RCC 7860 (cell line): Measurements from ENCODE around the gene LRCH1.

Experiments
- DNase-seq: peaks from one replicate; pipeline ENCODE4 v3.0.0-alpha.2; 2015; ENCODE audit warnings: low spot score
- FAIRE-seq: peaks from 2 replicates; lab custom pipeline; 2012; peaks lifted over from hg19 to GRCh38; lab: Jason Lieb, UNC

Gene LRCH1

GRCh38 chr13:46685006-46685730 lies 132.2 kb downstream of the LRCH1 start:
- FAIRE-seq (no peak), DNase-seq (no peak)

- no peak for FAIRE-seq
Observed at GRCh38 chr13:46686171-46686570, 133.2 kb downstream of the LRCH1 start.

DNA sequence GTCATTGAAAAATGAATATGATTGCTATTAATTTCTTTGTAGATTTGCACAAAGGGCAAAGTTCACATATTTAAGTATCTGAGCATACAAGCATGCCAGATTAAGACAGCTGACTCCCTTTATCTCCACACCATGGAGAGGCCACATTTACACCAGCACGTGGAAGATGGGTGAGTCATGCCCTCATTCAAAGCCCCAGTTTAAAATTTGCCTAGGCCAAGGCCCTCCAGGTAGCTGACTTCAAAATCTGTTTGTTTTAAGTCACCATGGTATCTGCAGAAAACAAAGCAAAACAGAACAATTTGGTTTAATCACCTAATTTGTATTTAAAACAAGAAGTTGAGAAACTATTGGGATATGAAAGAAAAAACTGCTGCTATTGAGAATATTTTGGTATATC lies 134.8 kb downstream of the LRCH1 start:
- DNase-seq (peak; percentile 40), FAIRE-seq (peak; percentile 60)

More at GRCh38 chr13:46686171-46686570, 133.2 kb downstream of the LRCH1 start:
- no peak for DNase-seq

DNA sequence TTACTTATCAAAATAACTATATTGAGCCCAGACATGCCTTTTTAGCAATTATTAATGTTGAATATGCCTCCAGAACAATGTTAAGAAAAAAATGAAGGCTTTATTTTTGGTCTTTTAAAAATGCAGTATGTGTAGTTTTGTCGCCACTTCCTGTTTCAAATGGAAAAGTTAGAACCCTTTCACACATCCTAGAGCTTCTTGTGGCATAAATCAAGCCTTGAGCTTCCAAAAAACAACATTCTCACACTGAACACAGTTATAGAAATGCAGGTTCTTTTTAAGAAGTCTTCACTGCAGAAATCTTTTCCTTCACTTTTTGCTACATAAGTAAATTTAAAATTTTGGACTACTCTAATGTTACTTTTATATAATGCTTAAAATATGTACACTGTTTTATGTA lies 135.3 kb downstream of the LRCH1 start:
- no peak for DNase-seq
- no peak for FAIRE-seq

DNA sequence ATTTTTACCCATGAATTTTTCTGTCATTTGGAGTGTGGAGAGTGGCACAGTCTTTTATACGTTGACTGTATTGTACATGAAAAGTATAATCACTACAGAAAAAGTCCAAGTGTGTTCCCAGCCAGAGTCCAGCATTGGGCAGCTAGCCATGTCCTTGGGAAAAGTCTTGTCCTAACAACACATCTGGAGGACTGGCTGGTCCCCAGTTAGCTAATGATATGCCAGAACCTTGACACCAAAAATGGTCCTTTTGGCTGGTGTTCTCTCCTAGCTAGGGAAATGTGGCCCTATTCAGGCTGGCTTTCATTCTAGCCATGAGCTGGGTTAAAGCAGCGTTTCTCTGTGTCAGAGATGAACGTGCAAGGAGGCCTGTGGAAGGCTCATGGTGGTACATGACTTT lies 145.0 kb downstream of the LRCH1 start:
- no peak for FAIRE-seq
- DNase-seq = no peak

DNA sequence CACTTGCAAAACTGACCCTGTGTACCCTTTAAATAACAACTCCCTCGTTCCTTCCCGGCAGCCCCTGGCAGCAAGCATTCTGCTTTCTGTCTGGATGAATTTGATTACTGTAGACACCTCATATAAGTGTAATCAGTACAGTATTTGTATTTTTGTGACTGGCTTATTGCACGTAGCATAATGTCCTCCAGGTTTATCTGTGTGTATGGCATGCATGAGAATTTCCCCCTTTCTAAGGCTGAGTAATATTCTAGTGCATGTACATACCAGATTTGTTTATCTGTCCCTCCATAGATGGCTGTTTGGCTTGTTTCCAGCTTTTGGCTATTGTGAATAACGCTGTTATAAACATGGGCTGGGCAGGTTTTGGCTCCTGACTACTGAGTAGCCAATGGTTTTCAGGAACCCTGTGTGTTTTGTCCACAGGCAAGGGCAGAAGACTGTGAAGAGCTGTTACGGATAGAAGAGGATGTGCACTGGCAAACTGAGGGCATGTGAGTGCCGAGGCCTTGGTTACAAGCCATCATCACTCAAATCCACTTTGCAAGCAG lies 146.0 kb downstream of the LRCH1 start:
- DNase-seq (no peak), FAIRE-seq (no peak)

DNA sequence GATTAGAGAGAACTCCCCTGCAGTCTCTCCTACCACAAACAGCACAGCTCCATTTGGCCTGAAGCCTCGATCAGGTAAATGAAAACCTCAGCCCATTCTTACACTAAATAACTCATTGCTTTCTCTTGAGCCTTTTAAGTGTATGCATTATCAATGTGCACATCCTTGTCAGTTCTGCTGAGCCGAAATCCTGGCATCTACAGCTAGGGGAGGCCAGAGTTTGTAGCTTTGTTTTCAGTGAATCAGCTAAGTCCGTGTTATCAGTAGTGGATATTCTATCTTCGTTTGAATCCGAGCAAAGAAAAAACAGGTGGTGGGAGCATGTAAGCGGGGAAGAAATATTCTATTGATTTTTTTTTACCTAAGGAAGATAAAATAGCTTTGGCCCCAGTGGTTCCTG lies 159.6 kb downstream of the LRCH1 start:
- DNase-seq = no peak
- no peak for FAIRE-seq

- no peak for FAIRE-seq
- DNase-seq = no peak
Observed at GRCh38 chr13:46715363-46715762, 162.4 kb downstream of the LRCH1 start.

GRCh38 chr13:46716821-46717220 lies 163.9 kb downstream of the LRCH1 start:
- no peak for DNase-seq
- FAIRE-seq = no peak

- FAIRE-seq (no peak), DNase-seq (no peak)
Observed at GRCh38 chr13:46717275-46717674, 164.3 kb downstream of the LRCH1 start.

GRCh38 chr13:46717856-46718255 lies 164.9 kb downstream of the LRCH1 start:
- FAIRE-seq = no peak
- DNase-seq = no peak

- no peak for FAIRE-seq
Observed at GRCh38 chr13:46720189-46720588, 167.2 kb downstream of the LRCH1 start.

DNA sequence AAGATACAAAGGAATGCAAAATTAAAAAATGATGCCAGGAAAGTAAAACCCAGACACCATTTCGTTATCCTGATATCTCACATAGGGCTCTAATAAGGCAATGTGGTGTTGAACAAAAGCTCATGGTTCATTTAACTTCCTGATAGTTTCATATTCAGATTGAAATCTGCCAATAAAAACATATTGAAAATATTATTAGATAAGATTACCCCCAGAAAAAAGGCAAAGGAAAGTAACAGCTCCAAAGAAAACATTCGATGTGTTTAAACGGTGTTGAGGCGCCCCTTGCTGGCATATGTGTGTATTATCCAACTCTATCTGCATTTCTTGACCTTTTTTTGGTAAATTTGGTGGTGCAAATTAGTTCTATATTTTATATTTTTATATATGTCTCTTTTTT lies 168.1 kb downstream of the LRCH1 start:
- DNase-seq = peak; percentile 15

More at GRCh38 chr13:46720189-46720588, 167.2 kb downstream of the LRCH1 start:
- no peak for DNase-seq

GRCh38 chr13:46726347-46726746 lies 173.4 kb downstream of the LRCH1 start:
- FAIRE-seq (no peak), DNase-seq (no peak)

More for the DNA sequence above, 168.1 kb downstream of the LRCH1 start:
- FAIRE-seq = peak; percentile 62

- no peak for DNase-seq
Observed at GRCh38 chr13:46728777-46729176, 175.8 kb downstream of the LRCH1 start.

GRCh38 chr13:46731535-46731934 lies 178.6 kb downstream of the LRCH1 start:
- DNase-seq (no peak), FAIRE-seq (no peak)

More at GRCh38 chr13:46728777-46729176, 175.8 kb downstream of the LRCH1 start:
- no peak for FAIRE-seq

DNA sequence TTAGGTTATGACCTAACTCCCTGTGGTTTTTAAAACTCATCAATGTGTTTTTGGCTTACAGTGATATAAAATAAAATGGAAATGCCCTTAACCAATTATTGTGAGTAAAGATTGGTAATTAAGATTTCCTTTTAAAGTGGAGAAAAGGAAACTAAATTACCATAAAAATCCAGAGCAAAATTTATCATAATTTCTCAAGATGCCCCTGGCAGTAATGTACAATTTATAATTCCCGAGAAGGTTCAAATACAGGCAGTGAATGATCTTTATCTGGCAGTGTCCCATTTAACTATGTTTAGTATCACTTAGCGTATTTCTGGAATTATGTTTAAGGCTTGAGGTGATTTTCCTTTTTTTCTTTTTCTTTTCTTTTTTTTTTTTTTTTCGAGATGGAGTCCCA lies 182.5 kb downstream of the LRCH1 start:
- no peak for FAIRE-seq
- no peak for DNase-seq

DNA sequence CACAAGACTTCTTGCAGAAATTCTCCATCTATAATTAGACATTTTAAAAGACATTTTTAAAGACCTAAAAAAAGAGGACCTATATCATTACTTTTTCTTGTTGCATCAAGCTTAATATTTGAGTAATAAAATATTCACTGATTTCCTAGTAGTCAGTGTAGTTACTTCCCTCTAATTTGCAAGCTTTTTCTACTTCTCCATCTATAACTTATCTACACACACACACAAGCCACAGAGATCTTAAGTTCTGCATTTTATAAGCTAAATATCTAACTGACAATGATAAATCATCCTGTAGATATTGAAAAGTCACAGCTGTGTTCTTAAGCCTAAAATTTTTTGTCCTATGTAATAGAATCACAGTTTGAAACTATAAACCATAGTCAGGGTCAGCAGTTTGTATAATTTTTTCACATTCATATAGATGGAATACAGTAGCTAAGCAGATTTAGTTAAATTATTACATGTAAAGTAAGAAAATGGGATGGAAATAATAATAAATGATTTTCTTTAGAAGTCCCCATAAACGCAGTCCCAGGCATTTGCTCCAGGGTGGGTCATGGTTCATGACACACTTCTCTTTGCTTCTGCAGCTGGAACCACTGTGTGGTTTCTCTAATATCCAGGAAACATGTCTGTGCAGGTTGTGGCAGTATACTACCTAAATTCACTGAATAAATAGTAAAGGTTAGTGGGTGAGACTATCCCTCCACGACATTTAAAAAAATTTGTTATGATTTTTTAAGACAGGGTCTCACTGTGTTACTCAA lies 183.8 kb downstream of the LRCH1 start:
- DNase-seq (no peak), FAIRE-seq (no peak)

DNA sequence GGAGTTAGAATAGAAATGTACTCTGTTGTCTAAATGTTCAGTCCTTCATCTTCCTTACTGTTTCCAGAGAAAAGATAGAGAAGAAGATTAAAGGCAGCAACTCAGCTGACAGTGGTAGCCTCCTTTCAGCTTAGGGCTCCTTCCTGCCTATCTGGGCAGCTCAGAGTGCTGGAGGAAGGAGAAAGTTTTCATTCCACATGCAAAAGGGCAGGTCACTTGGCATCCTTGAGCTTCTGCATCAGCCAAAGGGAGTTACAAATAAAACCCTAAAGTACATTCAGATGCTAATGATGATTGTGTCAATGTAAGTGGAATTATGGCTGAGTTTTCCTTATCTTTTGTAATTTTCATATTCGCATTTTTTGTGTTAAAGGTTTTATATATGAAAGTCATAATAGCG lies 185.1 kb downstream of the LRCH1 start:
- DNase-seq (no peak), FAIRE-seq (no peak)

- FAIRE-seq (no peak), DNase-seq (no peak)
Observed at GRCh38 chr13:46738766-46739165, 185.8 kb downstream of the LRCH1 start.

GRCh38 chr13:46739447-46740098 lies 186.6 kb downstream of the LRCH1 start:
- no peak for FAIRE-seq
- DNase-seq = no peak
